Small intestine (tissue), 7 donors: Measurements from ENCODE around the gene NKG7. TPM values are rescaled to one million over a fixed set of nuclear protein-coding genes. Genes with fewer than 3 reads are reported as not detected.

Experiments used
- DNase-seq, 2 donors: peaks; one replicate each; pipeline versions ENCODE4 v3.0.0 to v3.0.0-alpha.2; 2013
- FAIRE-seq: peaks from 2 replicates; lab custom pipeline; 2012; peaks lifted over from hg19 to GRCh38; lab: Jason Lieb, UNC
- H3K27ac ChIP-seq, 3 donors: one replicate each; pipeline ENCODE4 v1.5.1; 2013; ENCODE audit warnings: low read length in 2 of 3, mild to moderate bottlenecking in 2 of 3, control low read depth in 1 of 3, inconsistent platforms in 1 of 3, low read depth in 1 of 3, moderate library complexity in 1 of 3
- H3K27me3 ChIP-seq, 3 donors: one replicate each; pipeline ENCODE4 v1.6.1; 2013; ENCODE audit warnings: low read length in 3 of 3, inconsistent platforms in 1 of 3; ENCODE audit not compliant: control insufficient read depth in 3 of 3, insufficient read depth in 3 of 3
- H3K36me3 ChIP-seq, 3 donors: one replicate each; pipeline ENCODE4 v1.6.1; 2013; ENCODE audit warnings: low read length in 3 of 3, inconsistent platforms in 1 of 3, low read depth in 1 of 3, mild to moderate bottlenecking in 1 of 3, moderate library complexity in 1 of 3; ENCODE audit not compliant: control insufficient read depth in 3 of 3, insufficient read depth in 2 of 3
- H3K4me1 ChIP-seq, 3 donors: one replicate each; pipeline ENCODE4 v1.6.1; 2013; ENCODE audit warnings: low read length in 2 of 3, inconsistent platforms in 1 of 3, low read depth in 1 of 3, mild to moderate bottlenecking in 1 of 3, moderate library complexity in 1 of 3; ENCODE audit not compliant: control insufficient read depth in 3 of 3, insufficient read depth in 2 of 3
- H3K4me3 ChIP-seq, 3 donors: one replicate each; pipeline ENCODE4 v1.5.1; 2013; ENCODE audit warnings: low read length in 3 of 3, control low read depth in 1 of 3, inconsistent platforms in 1 of 3, low read depth in 1 of 3, mild to moderate bottlenecking in 1 of 3, moderate library complexity in 1 of 3
- H3K9me3 ChIP-seq, 2 donors: one replicate each; pipeline ENCODE4 v1.6.1; 2013; ENCODE audit warnings: low read depth in 1 of 2, low read length in 1 of 2; ENCODE audit not compliant: control insufficient read depth in 2 of 2, insufficient read depth in 1 of 2
- WGBS, 3 donors: extraction: QIAGEN DNeasy Blood & Tissue Kit; methylation state at CpG; one replicate each; pipeline ENCODE4 v1.1.7; 2013; 5-methylcytosine and 5-hydroxymethylcytosine counted together
- polyA plus RNA-seq, 4 donors: library from polyadenylated mRNA; stranded (reverse) in 3 of 4; unstranded in 1 of 4; fragments of 200-250 nt in 3 of 4; fragments of 120-200 nt in 1 of 4; gene quantifications; one replicate each; pipeline versions ENCODE4 v1.2.1 to v1.2.3, GENCODE V29; 2013
- donor health status: healthy with polysubstance abuse.
- donor health status: control.
- donor health status: control.
- donor health status: Bipolar disorder and iron deficiency.
- donor health status: healthy.

NKG7 gene
- polyA plus RNA-seq, 4 donors: 3.6 to 6.7 (median 5.5) TPM

GRCh38 chr19:51359294-51359693, 13.2 kb downstream of the NKG7 start:
- FAIRE-seq: no peak
- H3K27ac ChIP-seq: no peak overlapping the region
- peaks cover 0 to 27% (median 0%) of the 10 kb centered on the region in 3 donors for H3K36me3 ChIP-seq
- H3K27me3 ChIP-seq: no peaks in the 10 kb centered on the region
- H3K9me3 ChIP-seq: no peaks in the 10 kb centered on the region
- WGBS, 3 donors: 92 to 97% (median 94%) methylated on average over 4 of the region's 4 CpGs
- no peak for DNase-seq
- H3K4me1 ChIP-seq: peaks cover 0 to 30% (median 3%) of the 10 kb centered on the region in 3 donors
- no peak overlapping the region for H3K4me3 ChIP-seq

GRCh38 chr19:51357952-51358351, 14.5 kb downstream of the NKG7 start:
- 89% methylated on average over 7 of the region's 7 CpGs for WGBS, 3 donors
- Histone ChIP-seq H3K4me1 (peaks cover 0 to 16% (median 3%) of the 10 kb centered on the region in 3 donors), H3K9me3 (no peaks in the 10 kb centered on the region), H3K27ac (no peak overlapping the region), H3K27me3 (no peaks in the 10 kb centered on the region), H3K4me3 (no peak overlapping the region), H3K36me3 (peaks cover 0 to 32% (median 0%) of the 10 kb centered on the region in 3 donors)
- no peak for DNase-seq
- FAIRE-seq: no peak

GRCh38 chr19:51356159-51356801, 16.2 kb downstream of the NKG7 start:
- 95 to 98% (median 96%) methylated on average over 10 of the region's 10 CpGs for WGBS, 3 donors
- H3K4me1 ChIP-seq: peaks cover 0 to 2% (median 0%) of the 10 kb centered on the region in 3 donors
- FAIRE-seq (no peak), DNase-seq (no peak)
- no peak overlapping the region for H3K4me3 ChIP-seq
- no peaks in the 10 kb centered on the region for H3K9me3 ChIP-seq
- H3K27me3 ChIP-seq: no peaks in the 10 kb centered on the region
- peaks cover 2 to 45% (median 4%) of the 10 kb centered on the region in 3 donors for H3K36me3 ChIP-seq
- no peak overlapping the region for H3K27ac ChIP-seq

- Histone ChIP-seq H3K4me3 (no peak overlapping the region), H3K4me1 (no peaks in the 10 kb centered on the region), H3K27me3 (no peaks in the 10 kb centered on the region), H3K9me3 (no peaks in the 10 kb centered on the region), H3K27ac (no peak overlapping the region), H3K36me3 (peaks cover 4 to 49% (median 4%) of the 10 kb centered on the region in 3 donors)
- 28 to 39% (median 35%) methylated on average over 8 of the region's 8 CpGs for WGBS, 3 donors
- DNase-seq (peak in 1 of 2 donors; percentile 55), FAIRE-seq (no peak)
Measured at GRCh38 chr19:51354742-51355148, 17.7 kb downstream of the NKG7 start.

GRCh38 chr19:51354103-51354741, 18.2 kb downstream of the NKG7 start:
- peaks cover 4 to 52% (median 4%) of the 10 kb centered on the region in 3 donors for H3K36me3 ChIP-seq
- no peaks in the 10 kb centered on the region for H3K4me1 ChIP-seq
- DNase-seq: no peak
- WGBS, 3 donors: 73 to 81% (median 79%) methylated on average over 10 to 12 of the region's 12 CpGs
- H3K9me3 ChIP-seq: no peaks in the 10 kb centered on the region
- peak overlapping the region in 1 of 3 donors; percentile 29 for H3K27ac ChIP-seq
- no peaks in the 10 kb centered on the region for H3K27me3 ChIP-seq
- FAIRE-seq: no peak
- no peak overlapping the region for H3K4me3 ChIP-seq

GRCh38 chr19:51352783-51353360, 19.6 kb downstream of the NKG7 start:
- H3K27me3 ChIP-seq: no peaks in the 10 kb centered on the region
- no peaks in the 10 kb centered on the region for H3K4me1 ChIP-seq
- no peak overlapping the region for H3K27ac ChIP-seq
- DNase-seq (no peak), FAIRE-seq (no peak)
- 93 to 96% (median 95%) methylated on average over 16 of the region's 16 CpGs for WGBS, 3 donors
- no peaks in the 10 kb centered on the region for H3K9me3 ChIP-seq
- peaks cover 4 to 50% (median 4%) of the 10 kb centered on the region in 3 donors for H3K36me3 ChIP-seq
- no peak overlapping the region for H3K4me3 ChIP-seq

- Histone ChIP-seq H3K9me3 (no peaks in the 10 kb centered on the region), H3K4me3 (no peak overlapping the region), H3K27ac (no peak overlapping the region), H3K4me1 (no peaks in the 10 kb centered on the region), H3K27me3 (no peaks in the 10 kb centered on the region), H3K36me3 (peaks cover 4 to 59% (median 4%) of the 10 kb centered on the region in 3 donors)
- no peak for FAIRE-seq
- WGBS, 3 donors: 92 to 96% (median 95%) methylated on average over 11 of the region's 11 CpGs
- no peak for DNase-seq
Measured at GRCh38 chr19:51351266-51351990, 21.0 kb downstream of the NKG7 start.
